Measurements from ENCODE around the gene RC3H1.

GRCh38 chr1:173937062-173937461, 85.1 kb downstream of the RC3H1 start:
- TF ChIP-seq, protein P1, sequence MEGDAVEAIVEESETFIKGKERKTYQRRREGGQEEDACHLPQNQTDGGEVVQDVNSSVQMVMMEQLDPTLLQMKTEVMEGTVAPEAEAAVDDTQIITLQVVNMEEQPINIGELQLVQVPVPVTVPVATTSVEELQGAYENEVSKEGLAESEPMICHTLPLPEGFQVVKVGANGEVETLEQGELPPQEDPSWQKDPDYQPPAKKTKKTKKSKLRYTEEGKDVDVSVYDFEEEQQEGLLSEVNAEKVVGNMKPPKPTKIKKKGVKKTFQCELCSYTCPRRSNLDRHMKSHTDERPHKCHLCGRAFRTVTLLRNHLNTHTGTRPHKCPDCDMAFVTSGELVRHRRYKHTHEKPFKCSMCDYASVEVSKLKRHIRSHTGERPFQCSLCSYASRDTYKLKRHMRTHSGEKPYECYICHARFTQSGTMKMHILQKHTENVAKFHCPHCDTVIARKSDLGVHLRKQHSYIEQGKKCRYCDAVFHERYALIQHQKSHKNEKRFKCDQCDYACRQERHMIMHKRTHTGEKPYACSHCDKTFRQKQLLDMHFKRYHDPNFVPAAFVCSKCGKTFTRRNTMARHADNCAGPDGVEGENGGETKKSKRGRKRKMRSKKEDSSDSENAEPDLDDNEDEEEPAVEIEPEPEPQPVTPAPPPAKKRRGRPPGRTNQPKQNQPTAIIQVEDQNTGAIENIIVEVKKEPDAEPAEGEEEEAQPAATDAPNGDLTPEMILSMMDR (IDR thresholded peaks at IDR 0.05): no peak
- TF ChIP-seq POLR2A (IDR thresholded peaks at IDR 0.05) (no peak), EP300 (IDR thresholded peaks at IDR 0.05) (no peak), POLR2AphosphoS5 (IDR thresholded peaks at IDR 0.05) (no peak)

Data from gastroesophageal sphincter (tissue), 3 donors.